H1 (cell line): ENCODE measurements around the gene HSD11B1L. TPM values are rescaled to one million over a fixed set of nuclear protein-coding genes. Genes with fewer than 3 reads are reported as not detected.

Source experiments
- CTCF ChIA-PET: fragments of 300-600 bp; sonication (Branson Sonifier 250); formaldehyde crosslinking; loops from one replicate; lab custom pipeline; 2021; ENCODE audit not compliant: partially characterized antibody; lab: Charles Lee
- POLR2A ChIA-PET: fragments of 300-600 bp; sonication (Branson Sonifier 250); formaldehyde crosslinking; loops from one replicate; lab custom pipeline; 2021; ENCODE audit warnings: inconsistent platforms; ENCODE audit not compliant: partially characterized antibody; lab: Charles Lee
- DNase-seq, 2 experiments: peaks; one replicate each; pipeline versions ENCODE4 v3.0.0 to v3.0.0-alpha.2; 2010 to 2022; ENCODE audit warnings: low spot score in 2 of 2, low read depth in 1 of 2, mixed read lengths in 1 of 2
- FAIRE-seq: peaks from 2 replicates; lab custom pipeline; 2011; peaks lifted over from hg19 to GRCh38; lab: Jason Lieb, UNC
- H2AFZ ChIP-seq: 2 replicates; pipeline ENCODE4 v1.8.1; 2012; ENCODE audit warnings: low read length, inconsistent platforms
- H2AK5ac ChIP-seq: 2 replicates; pipeline ENCODE4 v1.6.1; 2013; ENCODE audit warnings: low read depth, low read length
- H2BK120ac ChIP-seq: replicated peaks from 2 replicates; pipeline ENCODE3; 2013; ENCODE audit warnings: low read depth, low read length, inconsistent platforms
- H2BK12ac ChIP-seq: 2 replicates; pipeline ENCODE4 v1.6.1; 2013; ENCODE audit warnings: low read depth, low read length
- H2BK15ac ChIP-seq: 2 replicates; pipeline ENCODE4 v1.6.1; 2013; ENCODE audit warnings: low read length
- H2BK20ac ChIP-seq: 2 replicates; pipeline ENCODE4 v1.6.1; 2013; ENCODE audit warnings: low read length
- H2BK5ac ChIP-seq: 2 replicates; pipeline ENCODE4 v1.6.1; 2013; ENCODE audit warnings: low read depth, low read length
- H3K14ac ChIP-seq: 2 replicates; pipeline ENCODE4 v1.6.1; 2013; ENCODE audit warnings: inconsistent platforms; ENCODE audit not compliant: insufficient read length
- H3K18ac ChIP-seq: 2 replicates; pipeline ENCODE4 v1.6.1; 2013; ENCODE audit warnings: low read length; ENCODE audit errors: extremely low read depth
- H3K23ac ChIP-seq: 2 replicates; pipeline ENCODE4 v1.6.1; 2013; ENCODE audit warnings: inconsistent platforms; ENCODE audit not compliant: insufficient read length
- H3K23me2 ChIP-seq: 2 replicates; pipeline ENCODE4 v1.6.1; 2013; ENCODE audit warnings: low read depth, low read length
- H3K27ac ChIP-seq: 2 replicates; pipeline ENCODE4 v1.6.1; 2011; ENCODE audit warnings: low read depth, low read length, inconsistent platforms
- H3K27me3 ChIP-seq, 4 experiments: replicated peaks in 1 of 4; 1 replicate in 1 of 4; 2 replicates in 3 of 4; pipeline versions ENCODE4 v1.6.1 to v1.8.1; 2011 to 2013; ENCODE audit warnings: low read length in 3 of 4, mild to moderate bottlenecking in 3 of 4, inconsistent platforms in 2 of 4, mixed read lengths in 2 of 4, moderate library complexity in 1 of 4; ENCODE audit not compliant: control insufficient read depth in 3 of 4, insufficient read depth in 3 of 4; ENCODE audit errors: extremely low read depth in 1 of 4
- H3K36me3 ChIP-seq, 4 experiments: 2 replicates each; pipeline versions ENCODE4 v1.6.1 to v1.8.1; 2011 to 2013; ENCODE audit warnings: mild to moderate bottlenecking in 4 of 4, low read length in 3 of 4, moderate library complexity in 2 of 4, control low read depth in 1 of 4, inconsistent platforms in 1 of 4; ENCODE audit not compliant: insufficient read depth in 4 of 4, control insufficient read depth in 2 of 4
- H3K4ac ChIP-seq: replicated peaks from 2 replicates; pipeline ENCODE3; 2013; ENCODE audit warnings: low read length, low read depth, mixed read lengths, inconsistent platforms; ENCODE audit not compliant: insufficient read length
- H3K4me1 ChIP-seq, 4 experiments: replicated peaks in 1 of 4; 1 replicate in 1 of 4; 2 replicates in 3 of 4; pipeline versions ENCODE4 v1.6.1 to v1.8.1; 2011 to 2013; ENCODE audit warnings: low read length in 3 of 4, inconsistent platforms in 2 of 4, mixed read lengths in 1 of 4; ENCODE audit not compliant: insufficient read depth in 4 of 4, control insufficient read depth in 3 of 4
- H3K4me2 ChIP-seq, 2 experiments: 2 replicates each; pipeline versions ENCODE4 v1.6.1 to v1.8.1; 2011 to 2013; ENCODE audit warnings: low read depth in 2 of 2, low read length in 2 of 2, control low read depth in 1 of 2, inconsistent platforms in 1 of 2, mild to moderate bottlenecking in 1 of 2; ENCODE audit not compliant: insufficient read depth in 1 of 2
- H3K4me3 ChIP-seq, 4 experiments: fragments of 200-600, 300-600 bp in 1 of 4; sonication (generic), shearing (Covaris generic), sonication (Bioruptor Twin) in 1 of 4; 2 replicates each; pipeline versions ENCODE4 v1.5.1 to v1.8.1; 2011 to 2016; ENCODE audit warnings: low read length in 4 of 4, low read depth in 3 of 4, control low read depth in 2 of 4, inconsistent platforms in 2 of 4, mild to moderate bottlenecking in 2 of 4, mixed read lengths in 1 of 4, moderate library complexity in 1 of 4; ENCODE audit not compliant: insufficient read depth in 2 of 4; ENCODE audit errors: extremely low read depth in 1 of 4
- H3K56ac ChIP-seq: replicated peaks from 2 replicates; pipeline ENCODE3; 2013; ENCODE audit warnings: low read depth, mild to moderate bottlenecking, mixed read lengths, low read length, inconsistent platforms; ENCODE audit not compliant: insufficient read length
- H3K79me1 ChIP-seq: 2 replicates; pipeline ENCODE4 v1.6.1; 2013; ENCODE audit warnings: low read depth, low read length, control low read depth
- H3K79me2 ChIP-seq, 2 experiments: 2 replicates each; pipeline versions ENCODE4 v1.6.1 to v1.8.1; 2012 to 2013; ENCODE audit warnings: low read length in 2 of 2, mild to moderate bottlenecking in 2 of 2, inconsistent platforms in 1 of 2; ENCODE audit not compliant: insufficient read depth in 2 of 2, control insufficient read depth in 1 of 2
- H3K9ac ChIP-seq, 4 experiments: replicated peaks in 1 of 4; 1 replicate in 1 of 4; 2 replicates in 3 of 4; pipeline versions ENCODE4 v1.6.1 to v1.8.1; 2011 to 2013; ENCODE audit warnings: low read depth in 3 of 4, low read length in 3 of 4, control low read depth in 2 of 4, mild to moderate bottlenecking in 2 of 4, moderate library complexity in 2 of 4, inconsistent platforms in 1 of 4; ENCODE audit errors: extremely low read depth in 1 of 4
- H3K9me3 ChIP-seq, 2 experiments: 2 replicates each; pipeline versions ENCODE4 v1.6.1 to v1.8.1; 2012 to 2013; ENCODE audit warnings: mild to moderate bottlenecking in 2 of 2, moderate library complexity in 2 of 2, control low read depth in 1 of 2, inconsistent platforms in 1 of 2, low read depth in 1 of 2, low read length in 1 of 2, mixed read lengths in 1 of 2; ENCODE audit not compliant: insufficient read depth in 2 of 2
- H4K20me1 ChIP-seq, 2 experiments: replicated peaks in 1 of 2; 2 replicates each; pipeline versions ENCODE3 to v1.8.1; 2011 to 2013; ENCODE audit warnings: inconsistent platforms in 2 of 2, low read length in 2 of 2, mild to moderate bottlenecking in 1 of 2; ENCODE audit not compliant: insufficient read depth in 2 of 2, control insufficient read depth in 1 of 2
- H4K5ac ChIP-seq: 2 replicates; pipeline ENCODE4 v1.6.1; 2013; ENCODE audit warnings: low read length, low read depth, mixed read lengths, inconsistent platforms; ENCODE audit not compliant: insufficient read length
- H4K8ac ChIP-seq: 2 replicates; pipeline ENCODE4 v1.8.0; 2013; ENCODE audit warnings: mild to moderate bottlenecking, moderate library complexity, low read length, inconsistent platforms; ENCODE audit not compliant: insufficient read depth; ENCODE audit errors: extremely low read depth
- H4K91ac ChIP-seq: replicated peaks from 2 replicates; pipeline ENCODE3; 2013; ENCODE audit warnings: low read length, mixed read lengths, inconsistent platforms; ENCODE audit not compliant: insufficient read length
- CEBPB ChIP-seq: IDR thresholded peaks from 2 replicates; pipeline ENCODE4 v1.6.1; 2012; ENCODE audit warnings: low read depth, low read length
- CREB1 ChIP-seq: IDR thresholded peaks from 2 replicates; pipeline ENCODE4 v1.6.1; 2012; ENCODE audit warnings: inconsistent platforms
- JUN ChIP-seq: IDR thresholded peaks from 2 replicates; pipeline ENCODE4 v1.6.1; 2011; ENCODE audit warnings: low read depth, mild to moderate bottlenecking, improper control_type of control experiment, low read length
- SIRT6 ChIP-seq: IDR thresholded peaks from one replicate; pipeline ENCODE4 v1.7.1; 2012; ENCODE audit warnings: low read length, inconsistent platforms
- WGBS, 2 experiments: shearing (Covaris generic) in 1 of 2; methylation state at CpG; one replicate each; pipeline versions ENCODE4 v1.1.6 to v1.1.7; 2013 to 2015; ENCODE audit warnings: low lambda C conversion rate in 2 of 2, mixed read lengths in 2 of 2, inconsistent platforms in 1 of 2, low coverage in 1 of 2, missing lambda C conversion rate in 1 of 2; ENCODE audit not compliant: insufficient replicate concordance in 2 of 2, insufficient coverage in 1 of 2, insufficient read length in 1 of 2; ENCODE audit errors: extremely low coverage in 1 of 2, missing lambda C conversion rate in 1 of 2; 5-methylcytosine and 5-hydroxymethylcytosine counted together
- polyA plus RNA-seq, 7 experiments: library from polyadenylated mRNA; depleted of rRNA in 3 of 7; stranded (reverse) in 5 of 7; unstranded in 2 of 7; fragments of >200 nt in 5 of 7; fragments of 200-250 nt in 2 of 7; gene quantifications; 1 replicate in 5 of 7; 2 replicates in 1 of 7; 4 replicates in 1 of 7; pipeline versions ENCODE4 v1.2.1 to v1.2.3, GENCODE V29; 2011 to 2013; ENCODE audit warnings: missing spikeins in 2 of 7, mixed read lengths in 2 of 7
- total RNA-seq: library from RNA; stranded (reverse); fragmentation: NEBNext Ultra II Directional; extraction: Animal tissue kit (Norgen Biotek cat#: 25700); gene quantifications from 2 replicates; pipeline ENCODE4 v1.2.1, GENCODE V29; 2021

Gene HSD11B1L
- total and polyA plus RNA-seq, 2 of the 8 experiments (the other 6 are each of a cell fraction or from before 2014, with no cell fraction given), result 8.2 to 20.6 TPM

GRCh38 chr19:5694956-5695648 lies 14.3 kb downstream of the HSD11B1L start:
- no peak overlapping the region for H3K4me3 ChIP-seq
- H3K27ac ChIP-seq, result no peak overlapping the region
- H4K5ac ChIP-seq, result no peak overlapping the region
- peaks cover 2% of the 10 kb centered on the region; the same call in 1 of the 2 replicates for H3K23me2 ChIP-seq
- whole genome bisulfite sequencing, 2 experiments, result 83% methylated on average over 8 of the region's 8 CpGs; no CpG with 5 or more reads in 1 of the 2 experiments
- H2BK5ac ChIP-seq, result no peak overlapping the region
- ChIA-PET POLR2A (interaction anchor here (1.0 to 15.6 kb wide), 6 partner anchors 9 to 96 kb away, joined by 3 to 620 read pairs (median 8); partner anchors contain the start of genes CATSPERD, DUS3L and LONP1), CTCF (interaction anchor here (0.6 to 1.6 kb wide), 2 partner anchors 98 to 188 kb away, joined by 3 to 4 read pairs; no protein-coding TSS in a partner anchor)
- H3K4me1 ChIP-seq, result no peaks in the 10 kb centered on the region; a peak in 1 of 7 replicates
- no peak overlapping the region for H3K4ac ChIP-seq
- H2BK12ac ChIP-seq, result no peak overlapping the region
- no peak for TF ChIP-seq CREB1
- no peak for TF ChIP-seq CEBPB
- no peak for TF ChIP-seq SIRT6
- TF ChIP-seq JUN, result no peak
- no peak overlapping the region for H3K18ac ChIP-seq
- peaks cover 43 to 49% of the 10 kb centered on the region in 2 experiments for H4K20me1 ChIP-seq
- no peak overlapping the region for H2AK5ac ChIP-seq
- H2AFZ ChIP-seq, result no peak overlapping the region
- no peak overlapping the region for H3K23ac ChIP-seq
- H3K14ac ChIP-seq, result no peak overlapping the region
- peak overlapping the region; percentile 25 for H4K8ac ChIP-seq
- H3K79me1 ChIP-seq, result peaks cover 6% of the 10 kb centered on the region
- no peak overlapping the region for H2BK120ac ChIP-seq
- peaks cover 10 to 39% of the 10 kb centered on the region in 2 experiments for H3K79me2 ChIP-seq
- DNase-seq (no peak), FAIRE-seq (no peak)
- no peak overlapping the region for H3K4me2 ChIP-seq
- no peak overlapping the region for H3K56ac ChIP-seq
- H2BK20ac ChIP-seq, result no peak overlapping the region
- no peaks in the 10 kb centered on the region for H3K9me3 ChIP-seq
- H3K27me3 ChIP-seq, result no peaks in the 10 kb centered on the region
- H3K9ac ChIP-seq, result no peak overlapping the region
- no peak overlapping the region for H4K91ac ChIP-seq
- peaks cover 45 to 81% (median 72%) of the 10 kb centered on the region in 4 experiments for H3K36me3 ChIP-seq
- H2BK15ac ChIP-seq, result no peak overlapping the region
